Heart right ventricle (tissue), 16 donors: ENCODE data around the gene PKD1L1. TPM values are rescaled to one million over a fixed set of nuclear protein-coding genes. Genes with fewer than 3 reads are reported as not detected.
A peak's percentile ranks its signal among the peaks of the same experiment; 100 is the strongest.

Experiments
- ATAC-seq, 8 donors: fragments of 200-7000 bp; cut with Tn5 transposase; one replicate each; pipeline ENCODE4 v1.9.1; 2020; ENCODE audit warnings: mild to moderate bottlenecking in 8 of 8, moderate library complexity in 8 of 8, moderate number of reproducible peaks in 1 of 8
- DNase-seq, 2 donors: peaks; one replicate each; pipeline ENCODE4 v3.0.0-alpha.2; 2020
- H3K27ac ChIP-seq, 10 donors: fragments of 200-600 bp; sonication (generic) in 2 of 10; one replicate each; pipeline versions ENCODE4 v1.5.0 to v1.8.0; 2020 to 2022; ENCODE audit warnings: mild to moderate bottlenecking in 3 of 10
- H3K27me3 ChIP-seq, 7 donors: fragments of 200-600 bp; one replicate each; pipeline ENCODE4 v1.8.0; 2021 to 2022; ENCODE audit warnings: mild to moderate bottlenecking in 2 of 7
- H3K36me3 ChIP-seq, 9 donors: fragments of 200-600 bp; sonication (generic) in 1 of 9; one replicate each; pipeline versions ENCODE4 v1.5.0 to v1.8.0; 2020 to 2022; ENCODE audit warnings: mild to moderate bottlenecking in 2 of 9
- H3K4me1 ChIP-seq, 9 donors: fragments of 200-600 bp; sonication (generic) in 1 of 9; one replicate each; pipeline versions ENCODE4 v1.5.0 to v1.8.0; 2020 to 2022; ENCODE audit warnings: mild to moderate bottlenecking in 4 of 9
- H3K4me3 ChIP-seq, 10 donors: fragments of 200-600 bp; sonication (generic) in 2 of 10; one replicate each; pipeline versions ENCODE4 v1.5.0 to v1.8.0; 2020 to 2022; ENCODE audit warnings: mild to moderate bottlenecking in 7 of 10, moderate library complexity in 2 of 10
- H3K9me3 ChIP-seq, 11 donors: fragments of 200-600 bp in 10 of 11; sonication (generic) in 2 of 11; one replicate each; pipeline versions ENCODE4 v1.5.0 to v1.8.0; 2013 to 2022; ENCODE audit warnings: mild to moderate bottlenecking in 2 of 11, control low read depth in 1 of 11, moderate library complexity in 1 of 11
- CTCF ChIP-seq, 9 donors: fragments of 200-600 bp; sonication (generic) in 2 of 9; IDR thresholded peaks; one replicate each; pipeline versions ENCODE4 v1.5.0 to v1.8.0; 2021 to 2022; ENCODE audit warnings: antibody characterized with exemption in 9 of 9, mild to moderate bottlenecking in 5 of 9, moderate library complexity in 1 of 9
- WGBS, 2 donors: extraction: QIAGEN DNeasy Blood & Tissue Kit; methylation state at CpG; one replicate each; pipeline ENCODE4 v1.1.7; 2013; ENCODE audit warnings: inconsistent platforms in 1 of 2; 5-methylcytosine and 5-hydroxymethylcytosine counted together
- intact Hi-C, 10 donors: fragments of 100-400 bp; cut with DNase I; formaldehyde crosslinking; loops; one replicate each; pipeline versions ENCODE4 v1.11.1 to v1.14.2; 2022
- polyA plus RNA-seq, 2 donors: library from polyadenylated mRNA; stranded (reverse); fragments of 200-250 nt; gene quantifications; one replicate each; pipeline ENCODE4 v1.2.3, GENCODE V29; 2013
- total RNA-seq, 10 donors: library from RNA; stranded (reverse); fragmentation: NEBNext Ultra II Directional in 3 of 10; extraction: Animal tissue kit (Norgen Biotek cat#: 25700) in 3 of 10; gene quantifications; one replicate each; pipeline versions ENCODE4 v1.2.1 to v1.2.4, GENCODE V29; 2021 to 2023
- donor health status: Arrhythmogenic right ventricular cardiomyopathy.
- donor health status: ischemic (EF 13 %, LVEDD 7.1; RV severe dilation, severe dysfunction).
- donor health status: healthy with polysubstance abuse.
- donor health status: DM: no; HTN: yes; CAD: no.
- donor health status: DM: no; HTN: no; CAD: no.
- donor health status: ischemic (EF 25% LVEDD 6.9; RV normal size, moderate dysfunction).
- donor health status: ischemic (EF 25% LVEDD 5.7; RV mildly dilated, moderate dysfunction).
- donor health status: healthy.
- donor health status: DM: yes; HTN: yes; CAD: no.
- donor health status: Ischemic cardiomyopathy.
- donor health status: ischemic (EF 35%, LVEDD 5.7; RV mildly dilated, moderate dysfunction).
- donor health status: nonischemic (EF 11% LVEDD 7.7; RV severe dilation, severe dysfunction).
- donor health status: DM: yes; HTN: yes; CAD: no.
- donor health status: PGD.
- donor health status: ischemic (EF 29% LVEDD 5.4; RV normal size, mild dysfunction).
- donor health status: nonischemic (EF 23%, LVEDD 6.1; RV moderate dilation, normal function).

The PKD1L1 gene
- total and polyA plus RNA-seq, 12 donors: 1.5 to 4.7 (median 2.4) TPM

GRCh38 chr7:47950714-47951113 is 2.4 kb upstream of the PKD1L1 start:
- peaks cover 3 to 61% (median 17%) of the 10 kb centered on the region in 9 donors for H3K4me1 ChIP-seq
- H3K4me3 ChIP-seq: no peak overlapping the region
- 51 to 60% methylated on average over 11 of the region's 11 CpGs for WGBS, 2 donors
- TF ChIP-seq CTCF (IDR thresholded peaks at IDR 0.05): peak in 3 of 9 donors; percentile 32 to 50 (median 41)
- H3K27ac ChIP-seq: peak overlapping the region in 9 of 10 donors; percentile 16 to 97 (median 79)
- peaks cover 0 to 25% (median 5%) of the 10 kb centered on the region in 9 donors for H3K36me3 ChIP-seq
- intact Hi-C loops: no loop called here
- no peaks in the 10 kb centered on the region for H3K27me3 ChIP-seq
- no peaks in the 10 kb centered on the region for H3K9me3 ChIP-seq
- peak; percentile 65 to 92 (median 84) for ATAC-seq
- DNase-seq: peak; percentile 60 to 75

- Histone ChIP-seq H3K27me3 (no peaks in the 10 kb centered on the region), H3K36me3 (peaks cover 0 to 15% (median 5%) of the 10 kb centered on the region in 9 donors), H3K27ac (peak overlapping the region in 9 of 10 donors; percentile 37 to 97 (median 79)), H3K4me1 (peaks cover 3 to 71% (median 18%) of the 10 kb centered on the region in 9 donors), H3K4me3 (no peak overlapping the region), H3K9me3 (no peaks in the 10 kb centered on the region)
- WGBS, 2 donors: 81% methylated on average over 4 of the region's 4 CpGs
- ATAC-seq (no peak), DNase-seq (no peak)
- no peak for TF ChIP-seq CTCF (IDR thresholded peaks at IDR 0.05)
- intact Hi-C loops: loop anchor here in 3 of 10 donors (5.0 kb wide), 2 partner anchors 158 to 163 kb away; no protein-coding TSS in a partner anchor
Measured at GRCh38 chr7:47949703-47950102, 1.4 kb upstream of the PKD1L1 start.

- Histone ChIP-seq H3K27me3 (no peaks in the 10 kb centered on the region), H3K4me1 (peaks cover 3 to 88% (median 29%) of the 10 kb centered on the region in 9 donors), H3K27ac (peak overlapping the region in 9 of 10 donors; percentile 53 to 97 (median 79)), H3K9me3 (no peaks in the 10 kb centered on the region), H3K36me3 (no peaks in the 10 kb centered on the region), H3K4me3 (peak overlapping the region in 5 of 10 donors; percentile 15 to 31 (median 19))
- DNase-seq (no peak), ATAC-seq (no peak)
- intact Hi-C loops: loop anchor here in 3 of 10 donors (5.0 kb wide), 2 partner anchors 160 to 165 kb away; no protein-coding TSS in a partner anchor
- no peak for TF ChIP-seq CTCF (IDR thresholded peaks at IDR 0.05)
- 90 to 95% methylated on average over 7 of the region's 7 CpGs for WGBS, 2 donors
Measured at GRCh38 chr7:47947355-47947749, 914 bp downstream of the PKD1L1 start.

GRCh38 chr7:47946581-47947354 is 1.5 kb downstream of the PKD1L1 start:
- 61 to 68% methylated on average over 7 of the region's 7 CpGs for WGBS, 2 donors
- H3K4me3 ChIP-seq: peak overlapping the region in 4 of 10 donors; percentile 18 to 31 (median 24)
- peaks cover 3 to 91% (median 35%) of the 10 kb centered on the region in 9 donors for H3K4me1 ChIP-seq
- intact Hi-C loops: loop anchor here in 3 of 10 donors (5.0 kb wide), 2 partner anchors 161 to 166 kb away; no protein-coding TSS in a partner anchor
- DNase-seq (no peak), ATAC-seq (peak in 5 of 8 donors; percentile 5 to 26 (median 7))
- no peaks in the 10 kb centered on the region for H3K27me3 ChIP-seq
- TF ChIP-seq CTCF (IDR thresholded peaks at IDR 0.05): no peak
- H3K9me3 ChIP-seq: no peaks in the 10 kb centered on the region
- peak overlapping the region; percentile 3 to 97 (median 78) for H3K27ac ChIP-seq
- no peaks in the 10 kb centered on the region for H3K36me3 ChIP-seq
